GM12873 (cell line): ENCODE results near the gene RNF39.

Experiments
- CTCF ChIP-seq: IDR thresholded peaks from 2 replicates; pipeline ENCODE4 v1.5.1; 2012; ENCODE audit warnings: low read depth, mild to moderate bottlenecking, moderate library complexity, low read length, control low read depth; ENCODE audit not compliant: insufficient read depth; ENCODE audit errors: missing control alignments

The RNF39 gene

DNA sequence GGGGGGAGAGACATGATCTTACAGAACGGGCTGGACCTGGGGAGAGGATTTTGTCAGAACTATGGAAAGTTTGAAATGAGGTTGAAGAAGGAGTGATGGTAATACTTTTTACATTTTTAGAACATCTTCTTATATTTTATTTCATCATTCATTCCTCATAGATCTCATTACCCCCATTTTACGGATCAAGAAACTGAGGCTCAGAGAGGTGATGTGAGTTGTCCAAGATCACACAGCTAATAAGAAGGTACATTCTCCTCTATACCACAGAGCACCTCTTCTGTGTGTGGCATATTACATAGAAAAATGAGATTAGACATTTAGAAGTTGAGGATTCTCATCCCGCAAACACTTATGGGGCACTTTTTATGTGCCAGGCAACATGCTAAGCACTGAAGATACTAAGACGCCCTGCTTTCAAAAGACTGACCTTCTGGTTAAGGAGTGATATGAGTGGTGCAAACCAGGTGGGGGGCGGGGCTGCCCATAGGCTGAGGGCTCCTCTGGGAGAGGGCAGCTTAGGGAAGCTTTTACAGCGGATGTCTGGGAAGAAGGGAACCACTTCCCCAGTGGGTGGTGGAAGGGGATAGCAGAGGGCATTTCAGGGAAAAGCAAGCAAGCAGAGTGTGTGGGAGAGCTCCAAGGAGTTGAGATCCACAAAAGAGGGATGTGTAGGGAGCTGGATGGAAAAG is 17.4 kb upstream of the RNF39 start:
- no peak for TF ChIP-seq CTCF

- TF ChIP-seq CTCF, result no peak
These were observed 16.2 kb upstream of the RNF39 start for GRCh38 chr6:30091577-30092381.

DNA sequence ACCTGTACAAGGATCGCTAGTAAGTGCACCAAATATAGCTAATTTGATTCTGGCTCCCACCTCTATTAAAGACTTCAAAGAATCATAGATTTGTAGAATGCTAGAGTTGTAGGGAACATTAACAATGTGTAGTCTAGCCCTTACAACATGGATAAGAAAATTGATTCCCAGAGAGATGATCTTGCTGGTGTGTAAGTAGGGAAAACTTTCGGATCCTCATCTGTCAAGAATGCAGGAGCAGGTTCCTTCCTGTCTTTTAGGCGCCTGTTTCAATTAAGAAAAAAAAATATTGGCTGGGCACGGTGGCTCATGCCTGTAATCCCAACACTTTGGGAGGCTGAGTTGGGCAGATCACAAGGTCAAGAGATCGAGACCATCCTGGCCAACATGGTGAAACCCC is 12.3 kb upstream of the RNF39 start:
- TF ChIP-seq CTCF, result no peak

DNA sequence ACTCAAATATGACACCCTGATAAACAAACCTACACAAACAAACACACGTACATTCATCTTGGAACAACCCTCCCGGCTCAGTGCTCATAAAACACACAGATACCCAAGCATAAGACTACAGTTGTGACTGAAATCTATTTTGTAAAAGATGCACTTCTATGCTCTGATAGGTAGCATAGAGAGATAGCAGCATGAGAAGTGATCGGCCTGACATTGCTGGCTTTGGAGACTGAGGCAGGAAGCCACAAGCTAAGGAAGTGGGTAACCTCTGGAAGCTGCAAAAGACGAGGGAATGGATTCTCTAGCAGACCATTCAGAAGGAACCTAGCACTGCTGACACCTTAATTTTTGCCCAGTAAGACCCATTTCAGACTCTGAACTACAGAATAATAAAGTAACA is 1.6 kb upstream of the RNF39 start:
- TF ChIP-seq CTCF, result no peak

GRCh38 chr6:30075790-30076732 is 492 bp upstream of the RNF39 start:
- peak; percentile 59 for TF ChIP-seq CTCF

GRCh38 chr6:30074331-30075093 is 1.1 kb downstream of the RNF39 start:
- TF ChIP-seq CTCF, result no peak
